Mucosa of descending colon (tissue), 3 donors: ENCODE data around the gene SYNPO. TPM values are rescaled to one million over a fixed set of nuclear protein-coding genes. Genes with fewer than 3 reads are reported as not detected.

Experiments used
- ATAC-seq: fragments of 200-7000 bp; cut with Tn5 transposase; one replicate; pipeline ENCODE4 v1.9.1; 2020; ENCODE audit warnings: mild to moderate bottlenecking, moderate library complexity
- DNase-seq, 3 donors: peaks; one replicate each; pipeline ENCODE4 v3.0.0-alpha.2; 2020
- H3K36me3 ChIP-seq: fragments of 200-600 bp; one replicate; pipeline ENCODE4 v1.8.0; 2021; ENCODE audit warnings: low read depth, mild to moderate bottlenecking
- H3K4me1 ChIP-seq: fragments of 200-600 bp; one replicate; pipeline ENCODE4 v1.8.0; 2021; ENCODE audit warnings: low read depth, mild to moderate bottlenecking
- H3K4me3 ChIP-seq: fragments of 200-600 bp; one replicate; pipeline ENCODE4 v1.8.0; 2021; ENCODE audit warnings: mild to moderate bottlenecking
- H3K9me3 ChIP-seq: fragments of 200-600 bp; one replicate; pipeline ENCODE4 v1.8.0; 2021; ENCODE audit warnings: mild to moderate bottlenecking
- intact Hi-C, 2 donors: fragments of 100-400 bp; cut with DNase I in 1 of 2; cut with micrococcal nuclease in 1 of 2; formaldehyde crosslinking; loops; one replicate each; pipeline versions ENCODE4 v1.11.0 to v1.11.1; 2022; cut with DNase I, micrococcal nuclease
- total RNA-seq, 3 donors: library from RNA; stranded (reverse); fragmentation: NEBNext Ultra II Directional in 2 of 3; extraction: Animal tissue kit (Norgen Biotek cat#: 25700) in 2 of 3; gene quantifications; one replicate each; pipeline versions ENCODE4 v1.2.1 to v1.2.4, GENCODE V29; 2021 to 2023
- TF ChIP-seq, protein P1 (sequence below): fragments of 200-600 bp; IDR thresholded peaks from one replicate; pipeline ENCODE4 v1.8.0; 2022; ENCODE audit warnings: antibody characterized with exemption, mild to moderate bottlenecking
- donor health status: DM: no; HTN: no; CAD: no; lungs with moderate emphysema.
- donor health status: DM: no; HTN: no; CAD: no.
- donor health status: DM: no; HTN: yes; CAD: no.

Gene SYNPO
- total RNA-seq, 3 donors from 2014 or later: 62.9 to 73.6 (median 63.9) TPM

DNA sequence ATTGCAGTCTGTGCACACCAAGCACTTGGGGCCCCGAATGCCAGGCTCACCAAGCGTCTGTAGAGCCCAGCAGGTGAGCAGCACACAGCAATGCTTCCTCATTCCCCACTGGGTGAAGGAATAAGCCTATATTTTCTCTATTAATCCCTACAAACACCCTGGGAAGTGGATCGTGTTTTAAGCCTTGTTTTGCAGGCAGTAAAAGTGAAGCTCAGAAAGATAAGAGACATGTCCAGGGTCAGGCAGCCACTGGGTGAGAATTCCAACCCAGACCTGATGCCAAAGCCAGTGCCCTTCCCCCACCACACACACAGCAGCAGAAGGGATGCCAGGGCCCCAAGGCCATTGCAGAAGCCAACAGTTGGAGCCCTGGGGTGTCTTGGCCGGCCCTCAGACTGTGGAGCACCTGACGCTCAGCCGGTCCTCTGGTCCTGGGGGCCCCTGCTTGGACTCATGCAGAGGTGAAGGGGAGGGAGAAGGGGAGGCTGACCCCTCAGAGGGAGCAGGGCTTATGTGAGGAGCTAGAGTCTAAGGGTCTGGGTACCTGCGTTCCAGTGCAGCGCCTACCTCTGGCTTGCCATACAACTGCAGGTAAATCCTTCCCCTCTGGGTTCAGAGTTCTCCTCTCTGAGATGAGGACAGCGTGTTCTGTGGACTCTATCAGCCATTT lies 26.3 kb upstream of the SYNPO start:
- no peaks in the 10 kb centered on the region for H3K36me3 ChIP-seq
- TF ChIP-seq, protein P1, sequence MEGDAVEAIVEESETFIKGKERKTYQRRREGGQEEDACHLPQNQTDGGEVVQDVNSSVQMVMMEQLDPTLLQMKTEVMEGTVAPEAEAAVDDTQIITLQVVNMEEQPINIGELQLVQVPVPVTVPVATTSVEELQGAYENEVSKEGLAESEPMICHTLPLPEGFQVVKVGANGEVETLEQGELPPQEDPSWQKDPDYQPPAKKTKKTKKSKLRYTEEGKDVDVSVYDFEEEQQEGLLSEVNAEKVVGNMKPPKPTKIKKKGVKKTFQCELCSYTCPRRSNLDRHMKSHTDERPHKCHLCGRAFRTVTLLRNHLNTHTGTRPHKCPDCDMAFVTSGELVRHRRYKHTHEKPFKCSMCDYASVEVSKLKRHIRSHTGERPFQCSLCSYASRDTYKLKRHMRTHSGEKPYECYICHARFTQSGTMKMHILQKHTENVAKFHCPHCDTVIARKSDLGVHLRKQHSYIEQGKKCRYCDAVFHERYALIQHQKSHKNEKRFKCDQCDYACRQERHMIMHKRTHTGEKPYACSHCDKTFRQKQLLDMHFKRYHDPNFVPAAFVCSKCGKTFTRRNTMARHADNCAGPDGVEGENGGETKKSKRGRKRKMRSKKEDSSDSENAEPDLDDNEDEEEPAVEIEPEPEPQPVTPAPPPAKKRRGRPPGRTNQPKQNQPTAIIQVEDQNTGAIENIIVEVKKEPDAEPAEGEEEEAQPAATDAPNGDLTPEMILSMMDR: no peak
- H3K4me3 ChIP-seq: no peak overlapping the region
- DNase-seq (peak in 1 of 3 donors; percentile 40), ATAC-seq (no peak)
- no peaks in the 10 kb centered on the region for H3K9me3 ChIP-seq
- intact Hi-C loops: no loop called here
- peaks cover 57% of the 10 kb centered on the region for H3K4me1 ChIP-seq

DNA sequence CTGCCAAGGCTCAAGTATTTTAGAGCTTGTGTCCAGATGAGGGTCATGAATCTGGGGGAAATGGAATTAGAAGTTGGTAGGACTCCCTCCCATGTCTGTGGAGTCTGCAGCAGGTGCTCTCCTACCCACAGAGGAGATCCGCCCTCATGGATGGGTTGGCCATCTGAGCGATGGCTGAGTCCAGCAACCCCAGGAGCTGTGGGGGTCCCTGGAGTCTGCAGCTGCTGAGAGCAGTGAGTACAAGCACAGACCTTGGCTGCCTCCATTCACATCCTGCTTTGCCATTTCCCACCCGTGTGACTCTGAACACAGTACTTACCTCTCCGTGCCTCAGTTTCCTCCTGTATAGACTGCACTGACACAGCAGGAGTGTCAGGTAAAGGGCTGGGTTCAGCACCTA lies 25.8 kb upstream of the SYNPO start:
- TF ChIP-seq, protein P1: no peak
- ATAC-seq: no peak
- Histone ChIP-seq H3K9me3 (no peaks in the 10 kb centered on the region), H3K4me3 (no peak overlapping the region), H3K36me3 (no peaks in the 10 kb centered on the region), H3K4me1 (peaks cover 57% of the 10 kb centered on the region)
- DNase-seq: no peak
- intact Hi-C loops: no loop called here

DNA sequence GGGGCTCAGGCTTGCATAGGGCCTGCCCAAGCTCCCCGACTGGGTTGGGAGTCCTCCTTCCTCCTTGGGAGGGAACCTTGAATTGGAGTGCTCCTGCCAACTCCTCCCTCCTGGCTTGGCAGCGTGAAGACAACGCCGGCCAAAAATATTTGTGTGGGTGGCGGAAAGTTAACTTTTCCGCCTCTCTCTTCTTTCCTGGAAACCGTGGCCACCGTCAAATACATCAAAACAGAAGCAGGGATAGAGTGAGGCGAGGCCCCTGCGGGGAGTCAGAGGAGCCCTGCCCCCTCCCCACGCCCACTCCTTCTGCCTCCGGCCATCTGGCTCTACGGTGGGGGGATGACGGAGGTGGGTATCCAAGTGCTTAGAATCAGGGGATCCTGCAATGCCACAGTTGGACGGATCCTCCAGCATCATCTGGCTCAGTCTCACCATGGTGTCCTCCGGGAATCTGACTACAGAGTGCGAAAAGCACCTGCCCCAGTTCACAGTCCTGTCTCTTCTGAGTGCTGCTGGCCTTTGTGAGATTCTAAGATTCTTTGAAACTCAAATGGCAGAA lies 25.2 kb upstream of the SYNPO start:
- no peaks in the 10 kb centered on the region for H3K9me3 ChIP-seq
- peaks cover 56% of the 10 kb centered on the region for H3K4me1 ChIP-seq
- ATAC-seq: peak; percentile 41
- H3K36me3 ChIP-seq: no peaks in the 10 kb centered on the region
- intact Hi-C loops: no loop called here
- H3K4me3 ChIP-seq: no peak overlapping the region
- TF ChIP-seq, protein P1: no peak
- DNase-seq: peak in 1 of 3 donors; percentile 54

DNA sequence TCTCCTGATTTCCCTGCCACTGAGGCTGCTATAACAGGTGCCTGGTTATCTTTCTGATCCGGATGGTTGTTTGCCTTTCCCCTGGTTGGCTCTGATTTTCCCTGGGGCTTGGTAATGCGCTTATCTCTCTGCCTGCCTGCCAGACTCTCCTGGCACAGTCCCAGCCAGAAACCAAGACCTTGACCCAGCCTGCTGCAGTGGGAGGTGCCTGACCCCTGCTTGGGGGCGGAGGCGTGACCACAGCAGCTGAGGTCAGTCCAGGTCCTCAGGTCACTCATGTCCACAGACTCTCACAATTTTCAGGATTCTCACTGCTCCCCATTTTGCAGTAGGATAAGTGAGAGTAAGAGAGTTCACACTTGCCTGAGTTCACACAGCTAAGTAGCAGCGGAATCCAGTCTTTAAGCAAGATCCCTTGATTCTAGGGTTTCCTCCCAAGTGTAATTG lies 24.4 kb upstream of the SYNPO start:
- peaks cover 49% of the 10 kb centered on the region for H3K4me1 ChIP-seq
- ATAC-seq (peak; percentile 66), DNase-seq (peak; percentile 77 to 84 (median 84))
- H3K36me3 ChIP-seq: no peaks in the 10 kb centered on the region
- intact Hi-C loops: no loop called here
- TF ChIP-seq, protein P1: no peak
- H3K9me3 ChIP-seq: no peaks in the 10 kb centered on the region
- H3K4me3 ChIP-seq: no peak overlapping the region

DNA sequence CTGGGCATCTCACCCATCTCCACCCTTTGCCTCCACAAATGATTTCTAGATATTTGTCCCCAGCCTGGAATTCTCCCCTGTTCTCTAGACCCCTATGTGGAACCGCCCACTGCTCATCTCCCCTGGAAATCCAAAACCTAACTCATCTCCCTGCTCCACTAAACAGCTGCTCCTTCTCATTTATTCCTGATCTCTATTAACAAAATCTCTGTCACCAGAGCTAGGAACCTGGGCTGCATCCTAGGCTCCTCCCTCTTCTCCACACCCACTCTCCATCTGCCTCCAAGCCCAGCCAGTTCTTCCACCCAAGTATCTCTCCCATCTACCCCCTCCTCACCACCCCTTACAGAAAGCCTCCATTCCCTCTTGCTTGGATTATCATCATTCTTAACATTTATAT lies 24.0 kb upstream of the SYNPO start:
- H3K36me3 ChIP-seq: no peaks in the 10 kb centered on the region
- ATAC-seq: no peak
- H3K9me3 ChIP-seq: no peaks in the 10 kb centered on the region
- no peak for DNase-seq
- H3K4me3 ChIP-seq: no peak overlapping the region
- peaks cover 46% of the 10 kb centered on the region for H3K4me1 ChIP-seq
- TF ChIP-seq, protein P1: no peak
- intact Hi-C loops: no loop called here
